ENCODE measurements around the gene THRA.

The THRA gene

DNA sequence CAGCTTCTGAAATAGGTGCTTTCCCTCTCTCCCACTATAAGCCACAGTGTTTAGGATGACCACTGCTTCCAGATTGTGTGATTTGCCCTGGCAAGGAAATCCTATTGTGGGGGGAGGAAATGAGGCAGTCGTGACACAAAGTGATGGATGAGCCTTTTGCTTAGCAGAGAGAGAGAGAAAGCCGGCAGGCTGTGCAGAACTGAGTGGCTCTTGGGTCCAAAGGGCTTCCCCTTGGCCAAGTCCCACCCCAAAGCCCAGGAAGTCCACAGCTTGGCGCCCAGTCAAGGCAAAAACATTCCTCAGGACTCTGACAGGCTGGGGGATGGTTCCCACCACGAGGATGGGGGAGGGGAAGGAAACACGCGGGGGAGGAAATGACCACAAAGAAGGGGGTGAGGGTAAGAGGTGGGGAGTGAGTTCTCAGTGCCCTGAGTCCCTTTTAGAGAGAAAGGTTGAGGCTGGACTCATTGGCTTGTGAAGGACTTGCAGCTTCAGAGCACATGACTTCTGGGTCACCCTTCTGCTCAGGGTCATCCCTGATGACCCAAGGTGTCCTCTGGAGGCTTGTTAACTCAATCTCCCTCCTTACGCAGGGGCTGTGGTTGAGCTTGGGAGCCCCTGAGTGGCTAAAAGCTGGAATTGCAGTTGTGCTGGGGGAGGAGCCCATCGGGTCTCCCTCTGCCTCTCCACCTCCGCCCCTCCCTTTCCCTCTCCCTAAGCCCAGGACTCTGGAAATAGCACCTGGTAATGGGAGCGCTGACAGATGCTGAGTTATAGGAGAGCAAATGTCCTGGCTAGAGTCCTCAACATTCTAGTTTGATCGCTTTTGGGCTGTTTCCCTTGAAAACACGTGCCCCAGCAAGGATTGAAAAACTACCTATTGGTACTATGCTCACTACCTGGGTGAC, 48.7 kb downstream of the THRA start:
- TF ChIP-seq GATA3 (IDR thresholded peaks at IDR 0.05; ENCODE audit: low read depth, low read length) (no peak), GATA2 (IDR thresholded peaks at IDR 0.05; ENCODE audit: low read depth, low read length) (no peak)

DNA sequence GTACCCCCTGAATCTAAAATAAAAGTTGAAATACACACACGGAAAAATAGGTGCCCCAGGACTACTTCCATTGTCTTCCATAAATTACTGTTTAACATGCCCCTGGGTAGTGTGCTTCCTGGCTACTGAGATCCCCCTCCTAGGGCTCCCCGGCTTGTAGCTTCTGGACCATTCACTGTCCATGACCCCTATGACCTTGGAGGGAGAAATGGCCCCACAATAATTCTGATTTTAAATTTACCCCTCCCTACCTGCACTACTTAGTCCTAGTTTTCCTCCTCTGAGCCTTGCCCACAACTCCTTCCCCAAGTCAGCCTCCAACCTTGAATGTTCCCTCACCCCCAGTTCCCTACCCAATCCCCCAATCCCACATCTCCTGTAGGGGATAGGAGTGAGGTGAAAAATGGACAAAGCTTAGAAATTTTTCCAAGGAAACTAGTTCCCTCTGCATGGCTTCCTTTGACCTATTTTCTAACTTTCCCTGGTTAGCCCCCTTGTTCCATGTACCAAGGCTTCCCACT, 49.5 kb downstream of the THRA start:
- TF ChIP-seq GATA3 (IDR thresholded peaks at IDR 0.05; ENCODE audit: low read depth, low read length) (no peak), GATA2 (IDR thresholded peaks at IDR 0.05; ENCODE audit: low read depth, low read length) (no peak)

DNA sequence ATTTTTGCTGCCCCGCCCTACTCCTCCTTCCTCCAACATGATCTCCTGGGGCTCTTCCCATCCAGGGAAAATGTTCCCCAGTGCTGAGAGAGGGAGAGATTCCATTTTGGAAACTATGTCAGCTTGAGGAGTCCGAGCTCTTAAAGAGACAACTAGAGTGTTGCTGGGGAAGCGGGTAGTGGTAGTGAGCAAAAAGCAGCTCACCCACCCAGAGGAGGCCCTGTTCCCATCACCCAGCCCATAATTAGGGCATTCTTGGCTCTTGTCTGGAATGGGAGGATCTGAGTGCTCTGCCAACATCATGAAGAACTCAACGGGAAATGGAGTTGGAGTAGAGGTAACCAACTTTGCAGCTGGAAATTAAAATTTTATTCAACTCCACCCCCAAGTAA, 49.9 kb downstream of the THRA start:
- TF ChIP-seq GATA3 (IDR thresholded peaks at IDR 0.05; ENCODE audit: low read depth, low read length) = no peak
- no peak for TF ChIP-seq GATA2 (IDR thresholded peaks at IDR 0.05; ENCODE audit: low read depth, low read length)

DNA sequence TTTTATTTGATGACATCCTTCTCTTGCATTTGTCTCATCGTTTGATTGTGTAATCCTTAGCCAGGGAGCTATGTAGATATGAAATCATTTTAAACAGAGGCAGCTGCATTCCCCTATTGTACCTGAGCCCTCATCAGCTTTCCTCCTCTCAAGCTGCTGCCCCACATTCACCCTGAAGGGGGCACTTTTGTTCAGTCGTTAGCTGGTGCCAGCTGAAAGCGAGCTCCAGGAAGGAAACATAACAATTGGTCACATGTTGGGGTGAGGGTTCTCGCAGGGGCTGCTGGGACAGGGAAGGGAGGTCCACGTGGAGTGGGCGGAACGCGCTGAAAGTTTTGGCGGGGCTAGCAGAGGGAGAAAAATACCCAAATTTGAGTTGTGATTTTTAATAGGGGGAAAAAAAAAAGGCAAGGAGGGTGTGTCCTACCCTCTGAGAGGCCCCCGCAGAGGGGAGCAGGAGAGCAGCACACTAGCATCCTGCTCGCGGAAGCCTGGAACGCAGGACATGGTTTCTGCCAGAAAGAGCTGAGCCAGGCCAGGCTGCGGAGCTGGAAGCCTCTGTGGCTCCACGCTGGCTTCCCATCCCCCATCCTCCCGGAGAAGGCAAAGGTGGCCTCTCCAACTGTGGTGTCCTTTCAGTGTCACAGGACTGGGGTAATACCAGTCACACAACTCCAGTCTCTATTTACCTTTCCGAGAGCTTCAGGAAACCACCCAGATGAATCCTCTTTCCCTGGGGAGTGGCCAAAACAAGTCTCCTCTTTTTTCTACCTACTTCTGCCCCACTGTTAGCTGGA, 50.5 kb downstream of the THRA start:
- TF ChIP-seq GATA3 (IDR thresholded peaks at IDR 0.05; ENCODE audit: low read depth, low read length) (no peak), GATA2 (IDR thresholded peaks at IDR 0.05; ENCODE audit: low read depth, low read length) (no peak)

DNA sequence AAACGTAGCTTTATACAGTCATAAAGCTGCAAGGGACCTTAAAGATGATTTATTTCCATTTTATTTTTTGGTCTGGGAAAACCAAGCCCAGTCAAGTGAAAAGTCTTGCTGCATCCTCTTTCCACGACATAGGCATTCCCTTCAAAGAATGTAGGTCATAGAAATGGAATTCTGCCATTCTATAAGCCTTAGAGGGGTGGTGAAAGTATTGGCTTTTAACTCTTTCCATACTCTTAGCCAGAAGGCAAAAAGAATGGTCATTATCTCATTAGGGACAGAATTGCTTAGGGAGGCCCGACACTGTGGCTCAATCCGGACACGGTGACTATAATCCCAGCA, 51.1 kb downstream of the THRA start:
- no peak for TF ChIP-seq GATA3 (IDR thresholded peaks at IDR 0.05; ENCODE audit: low read depth, low read length)
- no peak for TF ChIP-seq GATA2 (IDR thresholded peaks at IDR 0.05; ENCODE audit: low read depth, low read length)

DNA sequence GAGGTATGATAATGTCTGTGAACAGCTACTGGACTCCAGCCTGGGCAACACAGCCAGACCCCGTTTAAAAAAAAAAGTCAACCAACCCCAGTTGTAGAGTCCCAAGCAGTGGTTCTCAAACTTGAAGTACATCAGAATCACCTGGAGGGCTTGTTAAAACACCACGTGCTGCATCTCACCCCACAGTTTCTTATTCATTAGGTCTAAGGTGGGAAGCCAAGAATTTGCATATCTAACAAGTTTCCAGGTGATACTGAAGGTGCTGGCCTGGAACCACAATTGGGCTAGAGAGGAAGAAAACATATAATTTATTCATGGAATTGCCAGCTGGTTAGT, 52.3 kb downstream of the THRA start:
- TF ChIP-seq GATA2 (IDR thresholded peaks at IDR 0.05; ENCODE audit: low read depth, low read length) = no peak
- TF ChIP-seq GATA3 (IDR thresholded peaks at IDR 0.05; ENCODE audit: low read depth, low read length) = no peak

DNA sequence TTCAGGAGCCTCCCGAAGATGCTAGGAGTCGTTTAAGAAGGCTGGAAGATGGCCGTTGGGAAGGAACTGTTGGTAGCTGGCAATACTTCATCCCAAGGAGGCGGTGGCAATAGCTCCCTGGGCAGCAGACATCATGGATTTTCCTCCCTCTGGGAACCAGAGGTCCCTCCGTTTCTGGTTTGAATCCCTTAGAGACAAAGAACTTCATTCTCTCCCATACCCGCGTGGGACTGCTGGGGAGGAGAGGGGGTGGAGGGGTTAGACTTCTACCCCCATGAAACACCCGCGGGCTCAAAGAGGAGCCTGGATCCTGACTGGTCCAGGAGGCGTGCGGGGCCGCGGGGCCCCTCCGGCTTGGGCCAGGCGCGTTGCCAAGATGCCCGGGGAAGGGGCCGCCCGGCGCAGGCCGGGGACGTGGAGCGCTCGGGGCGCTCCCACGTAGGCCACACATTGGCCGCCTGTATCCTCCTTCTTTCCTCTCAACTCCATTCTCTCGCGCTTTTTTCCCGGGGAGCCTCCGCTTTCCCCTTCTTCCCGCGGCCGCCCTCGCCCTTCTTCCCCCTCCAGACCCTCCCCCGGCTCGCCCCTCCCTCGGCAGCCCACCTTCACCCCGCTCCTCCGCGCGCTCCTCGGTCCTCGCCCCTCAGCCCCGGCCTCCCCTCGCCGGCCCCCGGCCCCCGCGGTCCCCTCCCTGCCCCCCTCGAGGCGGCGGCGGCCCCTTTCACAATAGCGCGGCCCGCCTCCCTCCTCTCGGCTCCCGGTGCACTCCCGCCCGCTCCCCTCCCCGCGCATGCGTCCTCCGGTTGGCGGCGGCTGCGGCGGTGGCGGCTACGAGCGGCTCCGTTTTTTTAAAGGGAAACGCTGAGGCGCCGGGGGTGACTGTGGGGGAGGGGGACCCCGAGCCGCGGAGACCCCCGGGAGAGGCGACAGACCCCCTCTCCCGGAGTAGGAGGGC, 58.7 kb downstream of the THRA start, which contains the start of gene MSL1:
Gene MSL1, plus strand, starts transcription at position 791 of the 955 bp plus-strand sequence. CDS start 642 bp downstream, outside the sequence.
- no peak for TF ChIP-seq GATA3 (IDR thresholded peaks at IDR 0.05; ENCODE audit: low read depth, low read length)
- no peak for TF ChIP-seq GATA2 (IDR thresholded peaks at IDR 0.05; ENCODE audit: low read depth, low read length)

DNA sequence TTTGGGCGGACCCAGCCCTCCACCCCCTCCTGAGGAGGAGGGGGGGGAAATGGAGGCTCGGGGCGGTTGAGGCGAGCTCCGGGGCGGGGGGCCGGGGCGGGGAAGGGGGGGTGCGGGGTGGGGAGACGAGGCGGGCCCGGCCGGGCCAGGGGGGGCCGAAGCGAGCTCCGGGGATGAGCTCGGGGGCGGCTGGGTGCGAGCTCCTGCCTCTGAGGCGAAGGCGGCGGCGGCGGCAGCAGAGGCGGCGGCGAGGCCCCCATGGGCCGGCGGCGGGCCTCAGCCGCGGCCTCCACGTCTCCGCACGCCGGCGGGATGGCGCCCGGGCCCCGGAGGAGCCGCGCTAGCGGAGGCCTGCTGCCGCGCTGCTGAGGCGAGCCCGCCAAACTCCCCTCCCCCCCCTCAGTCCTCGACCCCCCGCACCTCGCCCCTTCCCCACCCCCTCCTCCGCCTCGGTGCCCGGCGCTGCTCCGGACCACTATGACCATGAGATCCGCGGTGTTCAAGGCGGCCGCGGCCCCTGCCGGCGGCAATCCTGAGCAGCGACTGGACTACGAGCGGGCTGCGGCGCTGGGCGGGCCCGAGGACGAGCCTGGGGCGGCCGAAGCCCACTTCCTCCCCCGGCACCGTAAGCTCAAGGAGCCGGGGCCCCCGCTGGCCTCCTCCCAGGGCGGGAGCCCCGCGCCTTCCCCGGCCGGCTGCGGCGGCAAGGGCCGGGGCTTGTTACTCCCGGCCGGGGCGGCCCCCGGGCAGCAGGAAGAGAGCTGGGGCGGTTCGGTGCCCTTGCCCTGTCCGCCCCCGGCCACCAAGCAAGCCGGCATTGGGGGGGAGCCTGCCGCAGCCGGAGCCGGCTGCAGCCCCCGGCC, 59.6 kb downstream of the THRA start:
- TF ChIP-seq GATA3 (IDR thresholded peaks at IDR 0.05; ENCODE audit: low read depth, low read length) (no peak), GATA2 (IDR thresholded peaks at IDR 0.05; ENCODE audit: low read depth, low read length) (no peak)

DNA sequence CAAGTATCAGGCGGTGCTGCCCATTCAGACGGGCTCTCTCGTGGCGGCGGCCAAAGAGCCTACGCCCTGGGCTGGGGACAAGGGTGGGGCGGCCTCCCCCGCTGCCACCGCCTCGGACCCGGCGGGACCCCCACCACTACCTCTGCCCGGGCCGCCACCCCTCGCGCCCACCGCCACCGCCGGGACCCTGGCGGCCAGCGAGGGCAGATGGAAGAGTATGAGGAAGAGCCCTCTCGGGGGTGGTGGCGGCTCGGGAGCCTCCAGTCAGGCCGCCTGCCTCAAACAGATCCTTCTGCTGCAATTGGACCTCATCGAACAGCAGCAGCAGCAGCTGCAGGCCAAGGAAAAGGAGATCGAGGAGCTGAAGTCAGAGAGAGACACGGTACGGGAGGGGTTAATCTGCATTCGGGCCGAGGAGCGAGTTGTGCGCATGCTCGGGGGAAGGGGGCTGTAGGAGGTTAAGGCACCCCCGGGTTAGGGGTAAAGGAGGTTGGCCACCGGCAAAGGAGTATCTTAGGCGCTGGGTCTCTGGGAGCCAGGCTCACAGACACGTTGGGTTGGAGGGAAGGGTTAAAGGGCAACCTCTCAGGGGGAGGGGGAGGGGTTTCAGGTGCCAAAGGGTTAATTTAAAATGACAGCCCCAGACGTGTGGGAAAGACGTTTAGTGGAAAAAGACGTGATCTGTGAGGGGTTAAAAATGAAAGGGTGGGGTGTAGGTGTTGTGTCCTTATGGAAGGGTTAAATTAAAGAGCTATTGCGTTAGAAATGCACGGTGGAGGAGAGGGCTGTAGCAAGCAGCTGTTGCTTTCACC, 60.4 kb downstream of the THRA start:
- TF ChIP-seq GATA3 (IDR thresholded peaks at IDR 0.05; ENCODE audit: low read depth, low read length) (no peak), GATA2 (IDR thresholded peaks at IDR 0.05; ENCODE audit: low read depth, low read length) (no peak)

DNA sequence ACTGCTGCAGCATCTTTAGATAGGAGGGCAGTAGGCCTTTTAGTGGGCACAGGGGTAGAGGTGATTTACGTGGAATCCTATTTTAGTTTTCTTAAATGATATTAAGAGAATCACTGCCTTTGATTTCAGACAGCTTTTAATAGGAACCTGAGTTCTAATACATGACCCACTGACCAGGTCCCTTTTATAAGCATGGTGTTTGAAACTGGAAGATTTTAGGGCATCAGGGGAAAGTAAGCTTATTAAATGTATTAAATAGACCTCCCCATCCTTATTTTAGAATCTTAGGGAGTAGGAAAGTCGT, 61.0 kb downstream of the THRA start:
- no peak for TF ChIP-seq GATA2 (IDR thresholded peaks at IDR 0.05; ENCODE audit: low read depth, low read length)
- no peak for TF ChIP-seq GATA3 (IDR thresholded peaks at IDR 0.05; ENCODE audit: low read depth, low read length)

DNA sequence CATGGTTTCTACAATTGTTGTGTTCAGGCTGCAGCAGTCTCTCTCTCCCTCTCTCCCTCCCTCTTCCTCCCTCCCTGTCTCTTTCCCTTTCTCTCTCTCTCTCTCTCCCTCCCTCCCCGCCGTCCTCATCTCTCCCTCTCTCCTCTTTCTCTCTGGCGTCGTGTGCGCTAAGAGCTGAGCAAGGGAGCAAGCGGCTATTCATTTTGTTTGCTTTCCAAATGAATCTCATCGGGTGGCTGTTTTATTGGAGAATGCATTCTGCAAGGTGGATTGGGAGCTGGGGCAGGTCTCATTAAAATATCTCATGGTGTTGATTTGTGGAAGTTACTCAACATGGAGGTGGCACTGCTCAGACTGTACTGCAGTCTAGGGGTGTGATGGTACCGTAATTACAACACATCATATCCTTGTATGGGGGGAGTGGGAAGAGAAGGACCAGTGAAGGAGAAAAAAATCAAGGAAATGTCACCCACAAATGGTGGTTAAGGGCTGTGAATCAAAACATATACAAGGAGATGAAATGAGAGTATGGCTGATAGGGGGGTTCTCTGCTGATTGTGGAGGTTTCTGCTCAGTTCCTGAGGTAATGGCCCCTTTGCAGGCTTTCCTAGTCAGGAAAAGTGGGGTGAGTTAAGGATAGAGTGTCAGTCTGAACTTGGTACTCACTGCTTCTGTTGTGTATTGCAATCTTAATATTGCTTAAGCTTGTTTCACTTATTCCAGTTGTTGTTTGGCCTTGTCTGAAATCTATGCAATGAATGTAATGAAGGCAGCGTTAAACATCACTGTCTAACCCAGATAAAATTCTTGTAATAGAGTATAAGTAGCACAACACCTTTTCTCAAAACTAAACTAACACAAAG, 61.7 kb downstream of the THRA start:
- TF ChIP-seq GATA2 (IDR thresholded peaks at IDR 0.05; ENCODE audit: low read depth, low read length) (no peak), GATA3 (IDR thresholded peaks at IDR 0.05; ENCODE audit: low read depth, low read length) (no peak)
